SK-N-SH treated with all-trans-retinoic acid at 6 μM for 48 hours (cell line): ENCODE measurements around the gene TTC28.

Experiments used
- ARNTL ChIP-seq: fragments of 450-650 bp; formaldehyde crosslinking; IDR thresholded peaks from 2 replicates; pipeline ENCODE4 v1.5.0; 2020; ENCODE audit warnings: low read depth, mild to moderate bottlenecking, moderate library complexity, borderline replicate concordance
- BACH2 ChIP-seq: fragments of 250-450 bp; sonication (Bioruptor Pico); IDR thresholded peaks from 2 replicates; pipeline ENCODE4 v1.9.0; 2021; ENCODE audit warnings: mild to moderate bottlenecking, borderline replicate concordance
- ESRRG ChIP-seq: fragments of 250-450 bp; sonication (Bioruptor Pico); IDR thresholded peaks from 2 replicates; pipeline ENCODE4 v1.6.1; 2021; ENCODE audit warnings: mild to moderate bottlenecking
- GLIS3 ChIP-seq: fragments of 250-450 bp; sonication (Bioruptor Pico); IDR thresholded peaks from 2 replicates; pipeline ENCODE4 v1.5.0; 2020; ENCODE audit warnings: mild to moderate bottlenecking, moderate library complexity
- OSR1 ChIP-seq: fragments of 250-450 bp; sonication (Bioruptor Pico); IDR thresholded peaks from 2 replicates; pipeline ENCODE4 v1.8.0; 2022; ENCODE audit warnings: moderate library complexity, mild to moderate bottlenecking, inconsistent platforms
- RARB ChIP-seq: fragments of 250-450 bp; sonication (Bioruptor Pico); IDR thresholded peaks from 2 replicates; pipeline ENCODE4 v1.8.0; 2021; ENCODE audit warnings: mild to moderate bottlenecking, moderate library complexity
- SNAI2 ChIP-seq: fragments of 250-450 bp; sonication (Bioruptor Pico); IDR thresholded peaks from 2 replicates; pipeline ENCODE4 v1.5.0; 2020; ENCODE audit warnings: mild to moderate bottlenecking, moderate library complexity
- TOX ChIP-seq: fragments of 250-450 bp; sonication (Bioruptor Pico); IDR thresholded peaks from 2 replicates; pipeline ENCODE4 v1.8.0; 2021; ENCODE audit warnings: mild to moderate bottlenecking, moderate library complexity, borderline replicate concordance
- ZC3H10 ChIP-seq: fragments of 250-450 bp; sonication (Bioruptor Pico); IDR thresholded peaks from 2 replicates; pipeline ENCODE4 v1.5.1; 2021; ENCODE audit warnings: mild to moderate bottlenecking, moderate library complexity
- ZFP3 ChIP-seq: fragments of 250-450 bp; sonication (Bioruptor Pico); IDR thresholded peaks from 2 replicates; pipeline ENCODE4 v1.5.0; 2020; ENCODE audit warnings: mild to moderate bottlenecking, moderate library complexity
- ZNF565 ChIP-seq: fragments of 450-650 bp; formaldehyde crosslinking; conservative IDR thresholded peaks from 2 replicates; pipeline ENCODE4 v1.5.0; 2020; ENCODE audit warnings: low read depth, mild to moderate bottlenecking, moderate library complexity
- TF ChIP-seq, protein P1 (sequence below): fragments of 250-450 bp; sonication (Bioruptor Pico); IDR thresholded peaks from 2 replicates; pipeline ENCODE4 v1.5.0; 2020; ENCODE audit warnings: mild to moderate bottlenecking, moderate library complexity
- TF ChIP-seq, protein P2 (sequence below): fragments of 250-450 bp; sonication (Bioruptor Pico); IDR thresholded peaks from 2 replicates; pipeline ENCODE4 v1.8.0; 2020; ENCODE audit warnings: mild to moderate bottlenecking, moderate library complexity, borderline replicate concordance
- TF ChIP-seq, protein P3 (sequence below): fragments of 250-450 bp; sonication (Bioruptor Pico); IDR thresholded peaks from 2 replicates; pipeline ENCODE4 v1.5.1; 2020; ENCODE audit warnings: low read depth, mild to moderate bottlenecking, moderate library complexity

DNA sequence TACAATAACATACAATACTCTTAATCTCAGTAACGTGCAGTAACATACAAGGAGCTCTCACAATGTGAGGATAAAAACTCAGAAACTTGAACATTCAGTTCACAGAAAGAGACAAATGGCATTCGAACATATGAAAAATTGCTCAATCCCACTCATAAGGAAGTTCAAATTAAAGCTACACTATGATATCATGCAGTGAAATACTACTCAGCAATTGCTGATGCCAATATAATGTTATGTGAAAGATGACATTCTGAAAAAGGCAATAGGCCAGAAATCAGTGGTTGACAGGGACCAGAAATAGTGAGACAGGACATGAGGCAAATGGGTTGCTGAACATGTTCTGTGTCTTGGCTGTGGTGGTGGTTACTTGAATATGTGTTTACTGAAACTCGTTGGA lies 726.9 kb downstream of the TTC28 start:
- TF ChIP-seq ZNF565 (CRISPR knock-in tag) (no peak), TOX (CRISPR knock-in tag) (no peak), ZFP3 (CRISPR knock-in tag) (no peak), ARNTL (CRISPR knock-in tag) (no peak), RARB (no peak), OSR1 (CRISPR knock-in tag) (no peak), SNAI2 (CRISPR knock-in tag) (no peak), BACH2 (CRISPR knock-in tag) (no peak), ZC3H10 (no peak), GLIS3 (CRISPR knock-in tag) (no peak), ESRRG (CRISPR knock-in tag) (no peak)
- TF ChIP-seq, protein P1, sequence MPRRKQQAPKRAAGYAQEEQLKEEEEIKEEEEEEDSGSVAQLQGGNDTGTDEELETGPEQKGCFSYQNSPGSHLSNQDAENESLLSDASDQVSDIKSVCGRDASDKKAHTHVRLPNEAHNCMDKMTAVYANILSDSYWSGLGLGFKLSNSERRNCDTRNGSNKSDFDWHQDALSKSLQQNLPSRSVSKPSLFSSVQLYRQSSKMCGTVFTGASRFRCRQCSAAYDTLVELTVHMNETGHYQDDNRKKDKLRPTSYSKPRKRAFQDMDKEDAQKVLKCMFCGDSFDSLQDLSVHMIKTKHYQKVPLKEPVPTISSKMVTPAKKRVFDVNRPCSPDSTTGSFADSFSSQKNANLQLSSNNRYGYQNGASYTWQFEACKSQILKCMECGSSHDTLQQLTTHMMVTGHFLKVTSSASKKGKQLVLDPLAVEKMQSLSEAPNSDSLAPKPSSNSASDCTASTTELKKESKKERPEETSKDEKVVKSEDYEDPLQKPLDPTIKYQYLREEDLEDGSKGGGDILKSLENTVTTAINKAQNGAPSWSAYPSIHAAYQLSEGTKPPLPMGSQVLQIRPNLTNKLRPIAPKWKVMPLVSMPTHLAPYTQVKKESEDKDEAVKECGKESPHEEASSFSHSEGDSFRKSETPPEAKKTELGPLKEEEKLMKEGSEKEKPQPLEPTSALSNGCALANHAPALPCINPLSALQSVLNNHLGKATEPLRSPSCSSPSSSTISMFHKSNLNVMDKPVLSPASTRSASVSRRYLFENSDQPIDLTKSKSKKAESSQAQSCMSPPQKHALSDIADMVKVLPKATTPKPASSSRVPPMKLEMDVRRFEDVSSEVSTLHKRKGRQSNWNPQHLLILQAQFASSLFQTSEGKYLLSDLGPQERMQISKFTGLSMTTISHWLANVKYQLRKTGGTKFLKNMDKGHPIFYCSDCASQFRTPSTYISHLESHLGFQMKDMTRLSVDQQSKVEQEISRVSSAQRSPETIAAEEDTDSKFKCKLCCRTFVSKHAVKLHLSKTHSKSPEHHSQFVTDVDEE, result no peak
- TF ChIP-seq, protein P2, sequence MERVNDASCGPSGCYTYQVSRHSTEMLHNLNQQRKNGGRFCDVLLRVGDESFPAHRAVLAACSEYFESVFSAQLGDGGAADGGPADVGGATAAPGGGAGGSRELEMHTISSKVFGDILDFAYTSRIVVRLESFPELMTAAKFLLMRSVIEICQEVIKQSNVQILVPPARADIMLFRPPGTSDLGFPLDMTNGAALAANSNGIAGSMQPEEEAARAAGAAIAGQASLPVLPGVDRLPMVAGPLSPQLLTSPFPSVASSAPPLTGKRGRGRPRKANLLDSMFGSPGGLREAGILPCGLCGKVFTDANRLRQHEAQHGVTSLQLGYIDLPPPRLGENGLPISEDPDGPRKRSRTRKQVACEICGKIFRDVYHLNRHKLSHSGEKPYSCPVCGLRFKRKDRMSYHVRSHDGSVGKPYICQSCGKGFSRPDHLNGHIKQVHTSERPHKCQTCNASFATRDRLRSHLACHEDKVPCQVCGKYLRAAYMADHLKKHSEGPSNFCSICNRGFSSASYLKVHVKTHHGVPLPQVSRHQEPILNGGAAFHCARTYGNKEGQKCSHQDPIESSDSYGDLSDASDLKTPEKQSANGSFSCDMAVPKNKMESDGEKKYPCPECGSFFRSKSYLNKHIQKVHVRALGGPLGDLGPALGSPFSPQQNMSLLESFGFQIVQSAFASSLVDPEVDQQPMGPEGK (CRISPR knock-in tag), result no peak
- TF ChIP-seq, protein P3, sequence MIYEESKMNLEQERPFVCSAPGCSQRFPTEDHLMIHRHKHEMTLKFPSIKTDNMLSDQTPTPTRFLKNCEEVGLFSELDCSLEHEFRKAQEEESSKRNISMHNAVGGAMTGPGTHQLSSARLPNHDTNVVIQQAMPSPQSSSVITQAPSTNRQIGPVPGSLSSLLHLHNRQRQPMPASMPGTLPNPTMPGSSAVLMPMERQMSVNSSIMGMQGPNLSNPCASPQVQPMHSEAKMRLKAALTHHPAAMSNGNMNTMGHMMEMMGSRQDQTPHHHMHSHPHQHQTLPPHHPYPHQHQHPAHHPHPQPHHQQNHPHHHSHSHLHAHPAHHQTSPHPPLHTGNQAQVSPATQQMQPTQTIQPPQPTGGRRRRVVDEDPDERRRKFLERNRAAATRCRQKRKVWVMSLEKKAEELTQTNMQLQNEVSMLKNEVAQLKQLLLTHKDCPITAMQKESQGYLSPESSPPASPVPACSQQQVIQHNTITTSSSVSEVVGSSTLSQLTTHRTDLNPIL (CRISPR knock-in tag), result no peak
